Middle frontal gyrus (tissue), 1 donor: ENCODE data around the gene TNIP2.

ENCODE experiments used
- DNase-seq: peaks from one replicate; pipeline ENCODE4 v3.0.0-alpha.2; 2015; ENCODE audit warnings: low spot score; ENCODE audit errors: extremely low spot score

TNIP2 gene

DNA sequence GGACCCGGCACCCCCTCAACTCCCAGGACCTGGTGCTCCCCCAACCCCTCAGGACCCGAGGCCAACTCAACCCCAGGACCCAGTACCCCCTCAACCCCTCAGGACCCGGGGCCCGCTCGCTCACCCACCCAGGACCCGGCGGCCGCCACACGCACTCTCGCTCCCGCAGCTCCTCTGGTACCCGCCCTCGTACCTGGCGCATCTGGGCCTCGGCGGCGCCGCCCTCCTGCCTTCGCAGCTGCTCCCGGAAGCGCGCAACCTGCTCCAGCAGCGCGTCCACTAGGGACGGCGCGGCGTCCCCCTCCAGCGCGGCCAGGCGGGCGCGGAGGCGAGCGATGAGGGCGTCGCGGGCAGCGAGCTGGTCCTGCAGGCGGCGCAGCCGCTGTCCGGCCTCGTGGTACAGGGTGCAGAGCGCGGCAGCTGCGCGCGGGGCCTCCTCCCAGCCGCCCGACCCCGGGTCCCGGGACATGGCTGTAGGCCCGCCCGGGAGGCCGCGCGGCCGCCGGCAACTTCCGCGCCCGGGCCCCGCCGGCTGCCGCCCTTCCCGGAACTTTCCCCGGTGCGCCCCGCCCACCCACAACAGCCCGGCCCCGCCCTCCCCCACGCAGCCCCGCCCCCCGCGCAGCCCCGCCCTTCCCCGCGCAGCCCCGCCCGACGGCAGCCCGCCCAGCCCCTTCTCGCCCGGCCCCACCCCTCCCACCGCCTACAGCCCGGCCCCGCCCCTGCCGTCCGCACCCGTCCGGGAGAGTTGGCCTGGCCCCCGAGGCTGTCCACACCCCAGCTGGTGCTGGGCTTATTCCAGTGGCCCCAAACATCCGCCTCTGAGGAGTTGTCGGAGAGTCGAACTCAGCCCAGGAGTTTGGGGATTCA lies at the start of gene TNIP2:
TSS of gene TNIP2 (minus strand) at position 516 of the 870 bp plus-strand sequence. CDS start at position 469, 47 bp downstream.
- DNase-seq: peak; percentile 5

- no peak for DNase-seq
Measured at GRCh38 chr4:2804973-2805501, 48.9 kb upstream of the TNIP2 start.

DNA sequence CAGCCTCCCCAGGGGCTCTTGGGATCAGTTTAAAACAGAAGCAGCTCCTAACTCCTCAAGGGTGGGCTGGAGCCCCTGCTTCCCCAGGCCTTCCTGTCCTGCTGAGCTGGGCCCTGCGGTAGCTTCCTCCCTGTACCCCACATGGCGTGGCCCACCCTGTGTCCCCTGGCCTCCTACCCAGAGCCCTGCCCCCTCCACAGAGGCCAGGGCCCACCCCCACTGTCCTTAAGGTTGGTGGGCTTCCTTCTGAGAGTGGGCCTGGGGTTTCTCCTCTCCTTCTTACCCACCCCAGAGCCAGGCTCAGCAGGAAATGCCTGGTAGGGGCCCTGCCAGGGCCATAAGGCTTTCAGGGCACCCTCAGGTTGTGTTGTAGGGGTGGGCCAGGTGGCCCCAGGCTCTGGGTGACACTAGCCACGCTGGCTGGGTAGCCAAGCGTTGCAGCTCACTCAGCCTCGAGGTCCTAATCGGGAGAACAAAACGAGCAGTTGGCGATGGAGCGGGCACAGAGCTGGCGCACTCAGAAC lies 48.4 kb upstream of the TNIP2 start:
- no peak for DNase-seq

DNA sequence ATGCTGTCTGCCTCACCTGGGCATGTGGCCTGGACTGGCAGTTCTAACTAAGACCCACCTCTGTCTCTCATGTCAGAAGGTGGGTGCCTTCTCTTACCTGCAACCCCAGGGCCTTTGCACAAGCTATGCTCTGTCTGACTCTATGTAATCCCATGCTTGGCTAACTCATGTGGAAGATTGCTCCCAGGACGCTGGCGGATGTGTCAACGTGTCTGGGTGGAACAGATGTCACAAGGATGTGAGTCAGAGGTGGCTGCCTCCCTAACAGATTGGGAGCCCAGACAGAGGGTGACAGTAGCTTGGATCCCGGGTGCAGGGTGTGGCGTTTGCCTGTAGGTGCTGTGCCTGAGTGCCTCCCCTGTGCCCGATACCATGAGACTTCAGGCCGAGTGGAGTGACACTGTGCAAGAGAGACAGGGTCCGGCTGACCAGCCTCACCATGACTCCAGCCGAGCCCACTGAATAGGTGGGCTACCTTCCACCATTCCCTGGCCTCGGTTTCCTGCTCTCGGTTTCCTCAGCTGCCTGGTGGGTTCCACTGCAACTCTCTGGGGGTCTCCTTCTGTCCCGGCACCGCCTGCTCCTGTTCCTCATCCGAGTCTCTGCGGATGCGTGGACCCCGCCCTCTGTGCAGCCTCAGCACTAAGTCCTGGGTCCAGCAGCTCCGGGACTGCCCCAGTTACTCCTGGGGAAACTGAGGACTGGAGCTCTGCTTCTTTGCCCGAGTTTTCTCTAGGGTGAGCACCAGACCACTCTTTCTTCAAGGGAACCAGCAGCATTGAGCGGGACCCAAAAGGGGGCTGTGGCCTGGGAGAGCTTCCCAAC lies 47.7 kb upstream of the TNIP2 start:
- DNase-seq: no peak

GRCh38 chr4:2802618-2803531 lies 46.7 kb upstream of the TNIP2 start:
- DNase-seq: no peak

DNA sequence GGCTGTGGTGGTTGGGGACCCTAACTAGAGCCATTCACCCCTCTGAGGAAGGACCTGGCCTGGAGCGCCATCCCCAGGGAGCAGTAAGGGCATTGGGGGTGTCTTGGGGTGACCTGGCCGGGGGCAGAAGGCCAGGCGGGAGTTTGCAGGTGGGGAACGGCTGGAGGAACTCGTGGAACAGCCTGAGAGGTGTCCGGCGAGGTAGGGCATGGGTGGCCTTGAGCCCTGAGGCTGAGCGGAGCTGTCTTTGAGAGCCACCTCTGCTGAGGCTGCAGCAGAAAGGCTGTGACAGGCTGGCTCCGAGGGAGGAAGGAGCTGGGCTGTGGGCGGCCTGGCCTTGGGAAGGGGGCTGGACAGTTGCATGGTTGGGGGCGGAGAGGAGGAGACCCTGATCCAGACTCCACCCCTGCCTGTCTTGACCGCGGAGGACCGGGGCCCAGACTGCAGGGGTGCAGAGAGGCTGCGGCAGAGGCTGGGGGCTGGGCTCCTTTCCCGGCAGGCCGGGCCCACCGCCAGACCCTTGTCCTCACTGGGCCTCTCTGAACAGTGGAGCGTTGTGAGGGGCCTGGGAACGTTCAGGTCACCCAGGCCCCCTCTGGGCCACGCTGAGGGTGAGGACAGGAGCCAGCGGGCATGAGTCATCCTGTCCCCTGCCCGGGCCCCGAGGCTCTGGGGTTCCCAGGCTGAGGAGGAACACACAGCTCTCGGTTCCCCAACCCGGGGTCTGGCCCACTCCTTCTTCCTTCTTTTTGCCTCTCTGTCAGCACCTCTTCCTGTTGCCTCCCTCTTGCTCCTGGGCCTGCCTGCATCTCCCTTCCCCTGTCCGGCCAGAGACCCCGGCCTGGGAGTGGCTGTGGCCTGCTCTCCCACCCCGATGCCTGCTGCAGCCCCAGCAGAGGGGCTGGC lies 44.8 kb upstream of the TNIP2 start:
- peak; percentile 27 for DNase-seq

DNA sequence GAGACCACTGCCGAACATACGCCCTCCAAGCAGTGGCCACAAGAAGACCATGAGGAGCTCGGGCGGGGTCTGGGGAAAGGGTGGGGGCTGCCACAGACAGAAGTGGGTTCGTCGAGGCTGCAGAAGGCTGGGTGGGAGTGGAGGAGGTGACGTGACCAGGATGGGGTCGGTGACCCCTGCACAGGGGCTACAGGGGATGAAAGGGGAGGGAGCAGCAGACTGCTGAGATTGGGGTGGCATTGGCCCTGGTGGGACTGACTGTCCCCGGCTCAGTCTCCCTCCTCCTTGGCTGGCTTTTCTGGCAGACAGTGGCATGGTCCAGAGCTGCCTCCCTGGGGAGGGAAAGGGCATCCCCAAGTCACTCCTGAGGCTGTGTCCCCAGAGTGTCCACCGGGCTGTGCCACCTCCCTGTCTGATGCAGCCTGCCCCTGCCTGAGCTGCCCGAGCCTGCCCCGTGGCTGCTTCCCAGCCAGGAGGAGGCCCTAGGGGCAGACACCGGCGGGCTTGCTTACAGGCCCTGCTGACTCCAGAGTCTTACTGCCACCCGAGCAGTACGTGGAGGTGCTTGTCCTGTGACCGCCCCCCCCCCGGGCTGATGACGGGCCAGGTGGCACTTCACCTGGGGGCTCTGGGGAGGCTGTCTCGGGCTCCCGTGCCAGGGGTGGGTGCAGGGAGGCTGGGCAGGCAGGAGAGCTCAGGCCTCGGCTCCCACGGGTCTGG lies 44.0 kb upstream of the TNIP2 start:
- no peak for DNase-seq

GRCh38 chr4:2799224-2799911 lies 43.2 kb upstream of the TNIP2 start:
- DNase-seq: no peak

DNA sequence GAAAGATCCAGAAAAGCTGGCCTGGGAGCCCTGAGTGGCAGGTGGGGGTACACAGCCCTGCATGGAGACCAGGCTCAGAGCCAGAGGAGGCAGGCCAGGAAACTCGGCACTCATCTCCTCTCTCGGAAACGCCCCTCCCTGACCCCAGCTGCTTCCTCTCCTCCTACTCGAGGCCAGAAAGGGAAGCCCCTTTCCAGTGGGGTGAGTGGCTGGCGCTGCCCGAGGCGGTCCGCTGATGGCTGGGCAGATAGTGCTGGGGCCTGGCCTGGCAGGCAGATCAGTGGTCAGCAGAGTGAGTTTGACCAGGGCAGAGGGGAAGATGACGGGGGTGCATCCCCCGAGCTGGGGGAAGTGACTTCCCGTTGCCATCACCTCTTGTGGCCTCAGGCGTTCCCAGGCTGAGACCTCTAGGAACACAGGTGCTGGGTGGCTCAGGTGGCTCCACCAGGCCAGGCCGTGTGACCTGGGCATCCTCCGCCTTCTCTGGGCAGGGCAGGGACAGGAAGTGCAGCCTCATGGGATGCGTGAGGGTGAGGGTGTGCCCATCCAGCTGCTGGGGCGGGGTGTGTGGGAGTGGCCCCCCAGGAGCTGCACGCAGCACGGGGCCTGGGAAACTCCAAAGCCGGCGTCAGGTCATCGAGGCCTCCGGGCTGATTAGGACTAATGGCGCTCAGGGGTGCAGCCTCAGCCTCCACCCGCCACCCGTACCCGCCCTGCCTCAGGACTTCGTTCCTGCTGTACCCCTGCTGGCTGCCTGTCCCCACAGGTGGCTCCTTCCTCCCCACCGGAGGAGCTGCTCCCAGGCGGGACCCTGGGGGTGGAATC lies 42.5 kb upstream of the TNIP2 start:
- no peak for DNase-seq

GRCh38 chr4:2797545-2798305 lies 41.6 kb upstream of the TNIP2 start:
- no peak for DNase-seq

DNA sequence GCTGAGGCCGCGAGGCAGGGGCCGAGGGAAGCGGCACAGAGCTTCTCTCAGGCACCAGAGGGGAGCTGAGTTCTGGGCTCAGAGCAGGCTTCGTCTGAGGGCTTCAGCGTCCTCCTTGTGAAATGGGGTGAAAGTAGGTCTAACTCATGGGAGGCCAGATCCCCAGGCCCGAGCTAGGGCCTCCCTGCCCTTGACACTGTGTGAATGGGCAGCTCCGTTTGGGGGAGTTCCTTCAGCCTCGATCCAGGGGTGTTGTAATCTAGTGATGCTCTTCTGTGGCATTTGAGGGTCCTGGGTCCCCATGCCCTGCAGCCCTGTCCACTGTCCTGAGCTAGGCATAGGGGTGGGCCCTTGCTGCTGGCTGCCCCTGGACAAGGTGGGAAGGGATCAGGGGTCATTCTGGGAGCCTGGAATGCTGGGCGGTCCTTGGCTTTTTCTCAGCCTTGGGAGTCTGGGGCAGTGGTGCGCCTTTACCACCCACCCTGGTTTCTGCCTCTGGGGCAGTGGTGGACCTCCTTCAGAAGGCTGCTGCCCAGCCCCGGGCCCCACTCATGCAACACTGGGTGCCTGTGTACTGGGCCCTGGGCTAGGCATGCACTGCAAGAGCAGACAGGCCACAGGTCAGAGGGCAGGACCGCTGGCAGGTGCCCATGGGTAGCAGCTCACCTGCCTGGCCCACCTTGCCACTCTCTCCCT lies 40.9 kb upstream of the TNIP2 start:
- DNase-seq: no peak

DNA sequence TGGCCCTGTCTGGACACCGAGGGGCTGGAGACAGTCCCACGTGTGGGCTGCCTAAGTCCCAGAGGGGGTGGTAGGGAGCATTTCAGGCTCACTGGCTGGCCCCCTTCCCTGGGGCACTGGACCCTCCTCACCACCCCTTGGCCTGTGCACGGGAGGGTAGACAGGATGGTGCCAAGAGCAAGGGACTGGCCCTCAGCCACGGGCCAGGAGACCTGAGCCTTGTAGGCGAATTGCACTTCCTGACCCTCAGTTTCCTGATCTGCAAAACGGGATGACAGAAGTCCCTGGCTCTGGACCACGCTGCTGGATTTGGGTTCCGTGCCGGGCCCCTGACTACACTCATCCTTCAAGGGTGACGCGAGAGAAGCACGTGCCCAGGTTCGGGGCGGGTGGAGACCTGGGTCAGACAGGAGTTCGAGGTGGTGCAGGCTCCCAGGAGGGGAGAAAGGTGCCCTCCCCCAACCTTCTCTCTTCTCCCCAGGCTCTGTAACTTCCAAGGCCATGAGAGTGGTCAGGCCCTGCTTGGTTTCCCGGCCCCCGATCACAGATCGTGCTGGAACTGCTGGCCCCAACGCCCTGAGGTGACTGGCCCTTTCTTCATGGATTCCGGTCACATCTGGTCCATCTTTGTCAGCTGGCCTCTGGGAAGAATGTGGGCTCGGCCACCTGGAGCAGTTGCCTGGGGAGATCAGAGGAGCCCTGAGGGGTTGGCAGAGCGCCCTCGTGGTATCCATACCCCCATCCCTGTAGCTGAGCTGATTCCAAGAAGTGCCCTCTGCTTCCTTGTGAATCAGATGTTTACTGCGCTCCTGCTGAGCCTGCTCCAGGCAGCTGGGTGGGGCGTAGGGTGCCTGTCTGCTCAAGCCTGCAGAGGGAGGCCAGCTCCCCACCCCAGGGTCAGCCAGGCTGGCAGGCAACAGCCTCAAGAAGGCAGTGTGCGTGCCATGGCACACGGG lies 40.0 kb upstream of the TNIP2 start:
- DNase-seq: no peak

DNA sequence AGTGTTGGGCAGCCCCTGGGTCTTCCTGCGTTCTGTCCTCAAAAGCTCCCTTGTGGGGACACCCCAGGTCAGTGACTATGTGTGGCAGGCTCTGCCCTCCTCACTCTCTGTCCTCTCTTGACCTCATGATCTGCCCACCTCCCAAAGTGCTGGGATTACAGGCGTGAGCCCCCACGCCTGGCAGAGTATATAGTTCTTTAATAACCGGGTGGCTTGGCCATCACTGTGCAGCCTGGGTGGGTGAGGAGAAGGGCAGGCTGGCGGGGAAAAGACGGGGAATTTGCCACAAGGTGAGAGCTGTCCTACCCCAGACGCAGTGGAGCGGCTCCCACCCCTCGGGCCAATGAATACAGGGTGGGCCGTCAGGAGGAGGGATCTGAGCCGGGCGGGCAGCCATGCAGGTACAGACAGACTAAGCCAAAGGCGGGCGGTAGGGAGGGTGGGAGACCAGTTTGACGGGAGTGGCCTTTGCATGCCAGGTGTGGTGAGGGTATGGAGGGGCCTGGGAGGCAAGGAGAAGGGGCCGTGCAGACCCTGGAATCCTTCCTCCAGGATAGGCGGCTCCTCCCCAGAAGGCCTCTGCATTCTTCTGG lies 39.3 kb upstream of the TNIP2 start:
- DNase-seq: no peak

DNA sequence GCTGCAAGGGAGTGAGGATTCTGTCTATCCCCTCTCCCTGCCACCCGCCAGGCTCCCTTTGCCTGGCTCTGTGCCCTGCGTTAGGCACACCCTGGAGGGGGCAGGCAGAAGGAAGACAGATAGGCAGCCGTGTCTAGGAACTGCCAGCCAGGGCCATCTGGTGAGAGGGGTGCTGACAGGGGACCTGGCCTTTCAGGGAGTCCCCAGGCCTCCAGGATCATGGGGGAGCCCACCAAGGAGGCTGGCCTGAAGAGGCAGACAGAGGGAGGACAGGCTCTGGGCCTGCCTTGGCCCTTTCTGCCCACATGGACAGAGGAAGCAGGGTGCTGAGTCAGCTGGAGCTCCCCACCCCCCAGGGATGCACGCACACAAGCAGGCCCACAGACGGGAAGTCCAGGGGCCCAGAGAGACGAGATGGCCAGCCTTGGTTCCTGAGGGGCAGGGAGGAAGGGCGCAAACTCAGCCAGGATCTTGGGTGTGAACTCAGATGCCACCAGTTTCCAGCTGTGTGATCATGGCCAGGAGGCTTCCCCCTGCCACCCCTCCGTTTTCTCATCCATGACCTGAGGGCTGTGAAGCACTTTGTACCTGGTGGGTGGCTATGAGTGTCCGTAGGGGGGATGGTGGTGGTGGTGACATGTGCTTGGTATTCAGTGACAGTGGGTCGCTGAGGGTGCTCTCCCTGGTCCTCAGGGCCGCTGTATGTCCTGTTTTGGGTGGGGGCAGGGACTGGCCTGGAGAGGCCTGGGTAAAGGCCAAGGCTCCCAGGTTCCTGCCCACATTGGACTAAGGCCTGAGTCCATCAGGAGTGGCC lies 38.6 kb upstream of the TNIP2 start:
- no peak for DNase-seq
